GOT3 (cell line): ENCODE measurements around the gene PCDHGA7.
A peak's percentile ranks its signal among the peaks of the same experiment; 100 is the strongest.
"Not testable (repeated sequence)": the region's sequence is repeated elsewhere in the genome, so short reads cannot be mapped to it uniquely, and the experiment has no call there.

Experiments
- DNase-seq: peaks from one replicate; lab custom pipeline; 2025; ENCODE audit warnings: mixed read lengths; lab: John Stamatoyannopoulos, UW

PCDHGA7 gene

DNA sequence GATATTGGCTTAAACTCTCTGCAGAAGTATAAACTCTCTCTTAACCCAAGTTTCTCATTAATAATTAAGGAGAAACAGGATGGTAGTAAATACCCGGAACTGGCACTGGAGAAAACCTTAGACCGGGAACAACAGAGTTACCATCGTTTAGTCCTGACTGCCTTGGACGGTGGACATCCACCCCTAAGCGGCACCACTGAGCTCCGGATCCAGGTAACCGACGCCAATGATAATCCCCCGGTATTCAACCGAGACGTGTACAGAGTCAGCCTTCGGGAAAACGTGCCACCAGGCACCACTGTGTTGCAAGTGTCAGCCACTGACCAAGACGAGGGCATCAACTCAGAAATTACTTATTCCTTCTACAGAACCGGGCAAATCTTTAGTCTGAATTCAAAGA lies 16.1 kb downstream of the PCDHGA7 start:
- DNase-seq: no peak

DNA sequence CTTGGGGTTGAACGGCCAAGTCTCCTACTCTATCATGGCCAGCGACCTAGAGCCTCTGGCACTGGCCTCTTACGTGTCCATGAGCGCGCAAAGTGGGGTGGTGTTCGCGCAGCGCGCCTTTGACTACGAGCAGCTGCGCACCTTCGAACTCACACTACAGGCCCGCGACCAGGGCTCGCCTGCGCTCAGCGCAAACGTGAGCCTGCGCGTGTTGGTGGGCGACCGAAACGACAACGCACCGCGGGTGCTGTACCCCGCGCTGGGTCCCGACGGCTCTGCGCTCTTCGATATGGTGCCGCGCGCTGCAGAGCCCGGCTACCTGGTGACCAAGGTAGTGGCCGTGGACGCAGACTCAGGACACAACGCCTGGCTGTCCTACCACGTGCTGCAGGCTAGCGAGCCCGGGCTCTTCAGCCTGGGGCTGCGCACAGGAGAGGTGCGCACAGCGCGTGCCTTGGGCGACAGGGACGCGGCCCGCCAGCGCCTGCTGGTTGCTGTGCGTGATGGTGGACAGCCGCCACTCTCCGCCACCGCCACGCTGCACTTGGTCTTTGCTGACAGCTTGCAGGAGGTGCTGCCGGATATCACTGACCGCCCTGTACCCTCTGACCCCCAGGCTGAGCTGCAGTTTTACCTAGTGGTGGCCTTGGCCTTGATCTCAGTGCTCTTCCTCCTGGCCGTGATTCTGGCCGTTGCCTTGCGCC lies 17.2 kb downstream of the PCDHGA7 start:
- DNase-seq: no peak

DNA sequence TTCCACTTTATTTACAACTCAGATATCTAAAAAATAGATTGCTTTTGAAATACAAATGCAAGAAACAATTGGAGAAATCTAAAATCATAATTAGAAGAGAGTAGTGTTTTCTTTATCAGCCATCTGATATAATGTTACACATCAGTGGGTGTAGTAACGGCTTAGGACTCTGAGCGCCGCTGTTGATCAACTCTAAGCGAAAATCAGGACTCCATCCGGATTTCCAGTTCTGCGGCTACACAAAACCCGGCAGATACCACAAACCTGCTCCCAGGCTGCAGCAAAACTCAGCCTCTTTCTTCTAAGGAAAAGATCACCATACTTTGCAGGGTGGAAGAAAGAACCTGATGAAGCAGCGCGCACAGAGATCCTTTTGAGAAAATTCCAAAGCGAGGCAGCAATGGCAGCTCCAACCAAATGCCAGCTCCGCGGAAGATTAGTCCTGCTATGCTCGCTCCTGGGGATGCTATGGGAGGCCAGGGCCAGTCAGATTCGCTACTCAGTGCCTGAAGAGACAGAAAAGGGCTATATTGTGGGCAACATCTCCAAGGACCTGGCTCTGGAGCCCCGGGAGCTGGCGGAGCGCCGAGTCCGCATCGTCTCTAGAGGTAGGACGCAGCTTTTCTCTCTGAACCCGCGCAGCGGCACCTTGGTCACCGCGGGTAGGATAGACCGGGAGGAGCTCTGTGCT lies 20.2 kb downstream of the PCDHGA7 start, which contains the start of gene PCDHGA9:
Gene PCDHGA9, plus strand, starts transcription at position 226 of the 691 bp plus-strand sequence. Its CDS starts 175 bp downstream, at position 401.
- DNase-seq: no peak

DNA sequence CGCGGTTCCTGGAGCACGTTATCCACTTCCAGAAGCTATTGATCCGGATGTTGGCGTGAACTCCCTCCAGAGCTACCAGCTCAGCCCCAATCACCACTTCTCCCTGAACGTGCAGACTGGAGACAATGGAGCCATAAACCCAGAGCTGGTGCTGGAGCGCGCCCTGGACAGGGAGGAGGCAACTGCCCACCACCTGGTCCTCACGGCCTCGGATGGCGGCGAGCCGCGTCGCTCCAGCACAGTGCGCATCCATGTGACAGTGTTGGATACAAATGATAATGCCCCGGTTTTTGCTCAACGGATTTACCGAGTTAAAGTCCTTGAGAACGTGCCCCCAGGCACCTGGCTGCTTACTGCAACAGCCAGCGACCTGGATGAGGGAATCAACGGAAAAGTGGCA lies 20.8 kb downstream of the PCDHGA7 start:
- no peak for DNase-seq

DNA sequence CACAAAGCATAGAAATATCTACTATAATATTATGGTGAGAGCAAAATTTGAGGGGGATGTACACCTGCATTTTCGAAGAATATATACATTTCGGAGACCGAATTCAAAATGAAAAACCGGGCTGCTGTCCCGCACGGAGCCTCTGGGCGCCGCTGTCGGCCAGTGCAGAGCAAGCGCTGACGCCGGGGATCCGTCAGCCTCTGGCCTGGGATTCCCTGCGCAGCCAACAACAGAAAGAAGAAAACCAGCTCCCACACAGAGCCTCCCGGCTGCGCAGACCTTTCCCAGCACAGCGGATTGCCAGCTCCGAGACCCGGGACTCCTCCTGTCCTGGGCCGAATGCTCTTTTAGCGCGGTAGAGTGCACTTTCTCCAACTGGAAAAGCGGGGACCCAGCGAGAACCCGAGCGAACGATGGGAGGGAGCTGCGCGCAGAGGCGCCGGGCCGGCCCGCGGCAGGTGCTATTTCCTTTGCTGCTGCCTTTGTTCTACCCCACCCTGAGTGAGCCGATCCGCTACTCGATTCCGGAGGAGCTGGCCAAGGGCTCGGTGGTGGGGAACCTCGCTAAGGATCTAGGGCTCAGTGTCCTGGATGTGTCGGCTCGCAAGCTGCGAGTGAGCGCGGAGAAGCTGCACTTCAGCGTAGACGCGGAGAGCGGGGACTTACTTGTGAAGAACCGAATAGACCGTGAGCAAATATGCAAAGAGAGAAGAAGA lies 25.4 kb downstream of the PCDHGA7 start, which contains the start of gene PCDHGB6:
Gene PCDHGB6, plus strand, starts transcription at position 232 of the 716 bp plus-strand sequence. Its CDS starts 182 bp downstream, at position 414.
- DNase-seq: not testable (repeated sequence)

DNA sequence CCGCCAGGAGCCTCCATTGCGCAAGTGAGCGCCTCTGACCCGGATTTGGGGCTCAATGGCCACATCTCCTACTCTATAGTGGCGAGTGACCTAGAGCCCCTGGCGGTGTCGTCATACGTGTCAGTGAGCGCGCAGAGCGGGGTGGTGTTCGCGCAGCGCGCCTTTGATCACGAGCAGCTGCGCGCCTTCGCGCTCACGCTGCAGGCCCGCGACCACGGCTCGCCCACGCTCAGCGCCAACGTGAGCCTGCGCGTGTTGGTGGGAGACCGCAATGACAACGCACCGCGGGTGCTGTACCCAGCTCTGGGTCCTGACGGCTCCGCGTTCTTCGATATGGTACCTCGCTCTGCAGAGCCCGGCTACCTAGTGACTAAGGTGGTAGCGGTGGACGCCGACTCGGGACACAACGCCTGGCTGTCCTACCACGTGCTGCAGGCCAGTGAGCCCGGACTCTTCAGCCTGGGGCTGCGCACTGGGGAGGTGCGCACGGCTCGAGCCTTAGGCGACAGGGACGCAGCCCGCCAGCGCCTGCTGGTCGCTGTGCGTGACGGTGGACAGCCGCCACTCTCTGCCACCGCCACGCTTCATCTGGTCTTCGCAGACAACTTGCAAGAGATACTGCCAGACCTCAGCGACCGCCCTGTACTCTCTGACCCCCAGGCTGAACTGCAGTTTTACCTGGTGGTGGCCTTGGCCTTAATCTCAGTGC lies 27.2 kb downstream of the PCDHGA7 start:
- no peak for DNase-seq

DNA sequence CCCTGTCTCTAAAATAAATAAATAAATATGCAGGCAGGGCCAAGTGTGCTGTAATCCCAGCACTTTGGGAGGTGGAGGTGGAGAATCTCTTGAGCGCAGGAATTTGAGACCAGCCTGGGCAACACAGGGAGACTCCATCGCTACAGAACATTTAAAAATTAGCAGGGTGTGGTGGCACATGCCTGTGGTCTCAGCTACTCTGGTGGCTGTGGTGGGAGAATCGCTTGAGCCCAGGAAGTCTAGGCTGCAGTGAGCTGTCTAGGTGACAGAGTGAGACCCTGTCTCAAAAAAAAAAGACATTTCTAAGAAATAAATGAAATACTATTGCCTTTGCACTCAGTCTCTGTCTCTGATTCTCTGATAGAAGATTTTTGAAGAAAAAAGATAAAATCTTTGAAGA lies 29.0 kb downstream of the PCDHGA7 start:
- DNase-seq: no peak

DNA sequence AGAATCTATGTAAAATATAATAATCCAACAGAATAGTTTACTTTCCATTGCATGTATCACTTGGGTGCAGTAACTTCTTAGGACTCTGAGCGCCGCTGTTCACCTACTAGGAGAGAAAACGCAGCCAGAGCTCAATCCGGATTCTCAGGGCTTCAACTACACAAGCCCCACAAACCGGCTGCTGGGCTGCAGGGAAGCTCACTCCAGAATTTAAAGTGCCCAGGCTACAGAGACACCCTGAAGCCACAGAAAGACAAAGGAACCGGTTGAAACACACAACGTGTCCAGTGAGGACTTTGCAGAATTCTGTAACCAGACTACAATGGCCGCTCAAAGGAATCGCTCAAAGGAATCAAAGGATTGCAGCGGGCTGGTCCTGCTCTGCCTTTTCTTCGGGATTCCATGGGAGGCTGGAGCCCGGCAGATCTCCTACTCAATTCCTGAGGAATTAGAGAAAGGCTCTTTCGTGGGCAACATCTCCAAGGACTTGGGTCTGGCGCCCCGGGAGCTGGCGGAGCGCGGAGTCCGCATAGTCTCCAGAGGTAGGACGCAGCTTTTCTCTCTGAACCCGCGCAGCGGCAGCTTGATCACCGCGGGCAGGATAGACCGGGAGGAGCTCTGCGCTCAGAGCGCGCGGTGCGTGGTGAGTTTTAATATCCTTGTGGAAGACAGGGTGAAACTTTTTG lies 30.5 kb downstream of the PCDHGA7 start, which contains the start of gene PCDHGA10:
Gene PCDHGA10, plus strand, starts transcription at position 134 of the 686 bp plus-strand sequence. Its CDS starts 189 bp downstream, at position 323.
- no peak for DNase-seq

DNA sequence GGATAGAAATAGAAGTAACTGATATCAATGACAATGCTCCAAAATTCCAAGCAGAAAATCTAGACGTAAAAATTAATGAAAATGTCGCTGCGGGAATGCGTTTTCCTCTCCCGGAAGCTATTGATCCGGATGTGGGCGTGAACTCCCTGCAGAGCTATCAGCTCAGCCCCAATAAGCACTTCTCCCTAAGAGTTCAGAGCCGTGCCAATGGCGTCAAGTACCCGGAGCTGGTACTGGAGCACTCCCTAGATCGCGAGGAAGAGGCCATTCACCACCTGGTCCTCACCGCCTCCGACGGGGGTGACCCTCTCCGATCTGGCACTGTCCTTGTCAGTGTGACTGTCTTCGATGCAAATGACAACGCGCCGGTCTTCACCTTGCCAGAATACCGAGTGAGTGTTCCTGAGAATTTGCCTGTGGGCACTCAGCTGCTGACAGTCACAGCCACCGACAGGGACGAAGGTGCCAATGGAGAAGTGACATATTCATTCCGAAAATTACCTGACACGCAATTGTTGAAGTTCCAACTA lies 31.1 kb downstream of the PCDHGA7 start:
- DNase-seq: no peak

DNA sequence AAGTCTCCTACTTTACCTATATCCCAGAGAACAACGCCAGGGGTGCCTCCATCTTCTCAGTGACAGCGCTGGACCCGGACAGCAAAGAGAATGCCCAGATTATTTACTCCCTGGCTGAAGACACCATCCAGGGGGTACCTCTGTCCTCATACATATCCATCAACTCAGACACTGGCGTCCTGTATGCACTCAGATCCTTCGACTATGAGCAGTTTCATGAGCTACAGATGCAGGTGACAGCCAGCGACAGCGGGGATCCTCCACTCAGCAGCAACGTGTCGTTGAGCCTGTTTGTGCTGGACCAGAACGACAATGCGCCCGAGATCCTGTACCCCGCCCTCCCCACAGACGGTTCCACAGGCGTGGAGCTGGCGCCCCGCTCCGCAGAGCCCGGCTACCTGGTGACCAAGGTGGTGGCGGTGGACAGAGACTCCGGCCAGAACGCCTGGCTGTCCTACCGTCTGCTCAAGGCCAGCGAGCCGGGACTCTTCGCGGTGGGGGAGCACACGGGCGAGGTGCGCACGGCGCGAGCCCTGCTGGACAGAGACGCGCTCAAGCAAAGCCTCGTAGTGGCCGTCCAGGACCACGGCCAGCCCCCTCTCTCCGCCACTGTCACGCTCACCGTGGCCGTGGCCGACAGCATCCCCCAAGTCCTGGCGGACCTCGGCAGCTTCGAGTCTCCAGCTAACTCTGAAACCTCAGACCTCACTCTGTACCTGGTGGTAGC lies 32.2 kb downstream of the PCDHGA7 start:
- DNase-seq: not testable (repeated sequence)

DNA sequence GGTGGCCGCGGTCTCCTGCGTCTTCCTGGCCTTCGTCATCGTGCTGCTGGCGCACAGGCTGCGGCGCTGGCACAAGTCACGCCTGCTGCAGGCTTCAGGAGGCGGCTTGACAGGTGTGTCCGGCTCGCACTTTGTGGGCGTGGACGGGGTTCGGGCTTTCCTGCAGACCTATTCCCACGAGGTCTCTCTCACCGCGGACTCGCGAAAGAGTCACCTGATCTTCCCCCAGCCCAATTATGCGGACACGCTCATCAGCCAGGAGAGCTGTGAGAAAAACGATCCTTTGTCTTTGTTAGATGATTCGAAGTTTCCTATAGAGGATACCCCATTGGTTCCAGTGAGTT lies 32.7 kb downstream of the PCDHGA7 start:
- DNase-seq: not testable (repeated sequence)

DNA sequence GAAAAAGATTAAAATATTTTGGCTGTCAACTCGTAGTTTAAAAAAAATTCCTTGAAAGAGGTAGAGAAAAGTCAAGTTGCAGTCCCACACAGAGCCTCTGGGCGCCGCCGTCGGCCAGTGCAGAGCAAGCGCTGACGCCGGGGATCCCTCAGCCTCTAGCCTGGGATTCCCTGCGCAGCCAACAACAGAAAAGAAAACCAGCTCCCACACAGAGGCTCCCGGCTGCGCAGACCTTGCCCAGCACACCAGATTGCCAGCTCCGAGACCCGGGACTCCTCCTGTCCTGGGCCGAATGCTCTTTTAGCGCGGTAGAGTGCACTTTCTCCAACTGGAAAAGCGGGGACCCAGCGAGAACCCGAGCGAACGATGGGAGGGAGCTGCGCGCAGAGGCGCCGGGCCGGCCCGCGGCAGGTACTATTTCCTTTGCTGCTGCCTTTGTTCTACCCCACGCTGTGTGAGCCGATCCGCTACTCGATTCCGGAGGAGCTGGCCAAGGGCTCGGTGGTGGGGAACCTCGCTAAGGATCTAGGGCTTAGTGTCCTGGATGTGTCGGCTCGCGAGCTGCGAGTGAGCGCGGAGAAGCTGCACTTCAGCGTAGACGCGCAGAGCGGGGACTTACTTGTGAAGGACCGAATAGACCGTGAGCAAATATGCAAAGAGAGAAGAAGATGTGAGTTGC lies 35.1 kb downstream of the PCDHGA7 start, which contains the start of gene PCDHGB7:
Gene PCDHGB7, plus strand, starts transcription at position 184 of the 679 bp plus-strand sequence. Its CDS starts 183 bp downstream, at position 367.
- peak; percentile 47 for DNase-seq

DNA sequence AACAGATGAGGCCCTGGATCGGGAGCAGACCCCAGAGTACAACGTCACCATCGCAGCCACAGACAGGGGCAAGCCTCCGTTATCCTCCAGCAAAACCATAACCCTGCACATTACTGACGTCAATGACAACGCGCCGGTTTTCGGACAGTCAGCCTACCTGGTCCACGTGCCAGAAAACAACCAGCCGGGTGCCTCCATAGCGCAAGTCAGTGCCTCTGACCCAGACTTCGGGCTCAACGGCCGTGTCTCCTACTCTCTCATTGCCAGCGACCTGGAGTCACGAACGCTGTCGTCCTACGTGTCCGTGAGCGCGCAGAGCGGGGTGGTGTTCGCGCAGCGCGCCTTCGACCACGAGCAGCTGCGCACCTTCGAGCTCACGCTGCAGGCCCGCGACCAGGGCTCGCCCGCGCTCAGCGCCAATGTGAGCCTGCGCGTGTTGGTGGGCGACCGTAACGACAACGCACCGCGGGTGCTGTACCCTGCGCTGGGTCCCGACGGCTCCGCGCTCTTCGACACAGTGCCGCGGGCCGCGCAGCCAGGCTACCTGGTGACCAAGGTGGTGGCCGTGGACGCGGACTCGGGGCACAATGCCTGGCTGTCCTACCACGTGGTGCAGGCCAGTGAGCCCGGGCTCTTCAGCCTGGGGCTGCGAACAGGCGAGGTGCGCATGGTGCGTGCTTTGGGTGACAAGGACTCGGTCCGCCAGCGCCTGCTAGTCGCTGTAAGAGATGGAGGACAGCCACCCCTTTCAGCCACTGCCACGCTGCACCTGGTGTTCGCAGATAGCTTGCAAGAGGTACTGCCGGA lies 36.7 kb downstream of the PCDHGA7 start:
- DNase-seq: no peak

DNA sequence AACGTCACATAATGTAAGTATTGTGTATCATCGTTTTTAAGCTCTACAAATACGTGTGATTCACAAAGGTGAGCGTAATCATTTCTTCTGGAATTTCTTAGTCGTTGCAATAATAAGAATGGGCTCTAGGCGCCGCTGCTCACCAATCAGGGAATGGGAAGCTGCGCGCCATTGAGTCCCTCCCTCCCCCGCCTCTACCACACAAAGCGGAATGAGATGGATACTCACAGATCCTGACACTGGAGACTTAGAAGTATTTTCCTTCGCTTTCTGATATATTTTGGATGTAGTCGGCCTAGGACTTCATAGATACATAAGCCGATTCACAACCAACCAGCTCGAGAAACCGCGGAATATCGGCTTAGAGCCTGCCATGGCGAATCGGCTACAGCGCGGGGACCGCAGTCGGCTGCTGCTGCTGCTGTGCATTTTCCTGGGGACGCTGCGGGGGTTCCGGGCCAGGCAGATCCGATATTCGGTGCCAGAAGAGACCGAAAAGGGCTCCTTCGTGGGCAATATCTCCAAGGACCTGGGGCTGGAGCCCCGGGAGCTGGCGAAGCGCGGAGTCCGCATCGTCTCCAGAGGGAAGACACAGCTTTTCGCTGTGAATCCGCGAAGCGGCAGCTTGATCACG lies 38.4 kb downstream of the PCDHGA7 start, which contains the start of gene PCDHGA11:
Gene PCDHGA11, plus strand, starts transcription at position 197 of the 634 bp plus-strand sequence. Its CDS starts 177 bp downstream, at position 374.
- no peak for DNase-seq

DNA sequence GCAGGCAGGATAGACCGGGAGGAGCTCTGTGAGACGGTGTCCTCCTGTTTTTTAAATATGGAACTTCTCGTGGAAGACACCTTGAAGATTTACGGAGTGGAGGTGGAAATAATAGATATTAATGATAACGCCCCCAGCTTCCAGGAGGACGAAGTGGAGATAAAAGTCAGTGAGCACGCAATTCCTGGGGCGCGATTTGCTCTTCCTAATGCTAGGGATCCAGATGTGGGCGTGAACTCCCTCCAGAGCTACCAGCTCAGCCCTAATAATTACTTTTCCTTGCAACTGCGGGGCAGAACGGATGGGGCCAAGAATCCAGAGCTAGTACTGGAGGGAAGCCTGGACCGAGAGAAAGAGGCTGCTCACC lies 38.9 kb downstream of the PCDHGA7 start:
- no peak for DNase-seq

DNA sequence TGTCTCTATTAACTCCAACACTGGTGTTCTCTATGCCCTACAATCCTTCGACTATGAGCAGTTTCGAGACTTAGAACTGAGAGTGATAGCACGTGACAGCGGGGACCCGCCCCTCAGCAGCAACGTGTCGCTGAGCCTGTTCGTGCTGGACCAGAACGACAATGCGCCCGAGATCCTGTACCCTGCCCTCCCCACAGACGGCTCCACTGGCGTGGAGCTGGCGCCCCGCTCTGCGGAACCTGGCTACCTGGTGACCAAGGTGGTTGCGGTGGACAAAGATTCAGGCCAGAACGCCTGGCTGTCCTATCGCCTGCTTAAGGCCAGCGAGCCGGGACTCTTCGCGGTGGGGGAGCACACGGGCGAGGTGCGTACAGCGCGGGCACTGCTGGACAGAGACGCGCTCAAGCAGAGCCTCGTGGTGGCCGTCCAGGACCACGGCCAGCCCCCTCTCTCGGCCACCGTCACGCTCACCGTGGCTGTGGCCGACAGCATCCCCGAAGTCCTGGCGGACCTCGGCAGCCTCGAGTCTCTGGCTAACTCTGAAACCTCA lies 40.3 kb downstream of the PCDHGA7 start:
- DNase-seq: no peak

DNA sequence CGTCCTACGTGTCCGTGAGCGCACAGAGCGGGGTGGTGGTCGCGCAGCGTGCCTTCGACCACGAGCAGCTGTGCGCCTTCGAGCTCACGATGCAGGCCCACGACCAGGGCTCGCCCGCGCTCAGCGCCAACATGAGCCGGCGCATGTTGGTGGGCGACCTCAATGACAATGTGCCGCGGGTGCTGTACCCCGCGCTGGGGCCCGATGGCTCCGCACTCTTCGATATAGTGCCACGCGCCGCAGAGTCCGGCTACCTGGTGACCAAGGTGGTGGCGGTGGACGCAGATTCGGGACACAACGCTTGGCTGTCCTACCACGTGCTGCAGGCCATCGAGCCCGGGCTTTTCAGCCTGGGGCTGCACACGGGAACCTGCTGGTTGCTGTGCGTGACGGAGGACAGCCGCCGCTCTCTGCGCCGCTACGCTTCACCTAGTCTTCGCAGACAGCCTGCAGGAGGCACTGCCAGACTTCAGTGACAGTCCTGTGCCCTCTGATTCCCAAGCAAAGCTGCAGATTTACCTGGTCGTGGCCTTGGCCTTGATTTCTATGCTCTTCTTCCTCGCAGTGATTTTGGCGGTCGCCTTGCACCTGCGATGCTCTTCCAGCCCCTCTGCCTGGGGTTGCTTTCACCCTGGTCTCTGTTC lies 45.4 kb downstream of the PCDHGA7 start:
- DNase-seq: no peak
